Activated CD8-positive, alpha-beta memory T cell treated with anti-CD3 and anti-CD28 coated beads, Interleukin-2, amount 50 U/mL, for 1 hour (primary cell): ENCODE measurements around the gene NDST4.

Experiments used
- DNase-seq: peaks from one replicate; pipeline ENCODE4 v3.0.0-alpha.2; 2020; ENCODE audit errors: extremely low read depth

The NDST4 gene

GRCh38 chr4:114791976-114792375 lies 321.4 kb downstream of the NDST4 start:
- DNase-seq: no peak

GRCh38 chr4:114785570-114785969 lies 327.9 kb downstream of the NDST4 start:
- no peak for DNase-seq

GRCh38 chr4:114783215-114783595 lies 330.2 kb downstream of the NDST4 start:
- DNase-seq: no peak

GRCh38 chr4:114782415-114783214 lies 330.8 kb downstream of the NDST4 start:
- no peak for DNase-seq

GRCh38 chr4:114780205-114780604 lies 333.2 kb downstream of the NDST4 start:
- DNase-seq: no peak
